Astrocyte of the cerebellum (primary cell): Measurements from ENCODE around the gene BAZ2B.

Source experiments
- DNase-seq: peaks from one replicate; pipeline ENCODE4 v3.0.0-alpha.2; 2011; ENCODE audit warnings: low read depth
- H3K4me3 ChIP-seq: 2 replicates; pipeline ENCODE4 v1.5.1; 2011; ENCODE audit warnings: mild to moderate bottlenecking, low read depth, low read length, moderate library complexity
- in situ Hi-C: cut with HindIII; loops from 2 replicates; pipeline ENCODE4 v1.10.0; 2017; ENCODE audit warnings: low sequenced_read_pairs
- TF ChIP-seq, protein P1 (sequence below): IDR thresholded peaks from 2 replicates; pipeline ENCODE4 v1.5.1; 2012; ENCODE audit warnings: low read length, low read depth, moderate library complexity, mild to moderate bottlenecking; ENCODE audit errors: missing control alignments

BAZ2B gene

DNA sequence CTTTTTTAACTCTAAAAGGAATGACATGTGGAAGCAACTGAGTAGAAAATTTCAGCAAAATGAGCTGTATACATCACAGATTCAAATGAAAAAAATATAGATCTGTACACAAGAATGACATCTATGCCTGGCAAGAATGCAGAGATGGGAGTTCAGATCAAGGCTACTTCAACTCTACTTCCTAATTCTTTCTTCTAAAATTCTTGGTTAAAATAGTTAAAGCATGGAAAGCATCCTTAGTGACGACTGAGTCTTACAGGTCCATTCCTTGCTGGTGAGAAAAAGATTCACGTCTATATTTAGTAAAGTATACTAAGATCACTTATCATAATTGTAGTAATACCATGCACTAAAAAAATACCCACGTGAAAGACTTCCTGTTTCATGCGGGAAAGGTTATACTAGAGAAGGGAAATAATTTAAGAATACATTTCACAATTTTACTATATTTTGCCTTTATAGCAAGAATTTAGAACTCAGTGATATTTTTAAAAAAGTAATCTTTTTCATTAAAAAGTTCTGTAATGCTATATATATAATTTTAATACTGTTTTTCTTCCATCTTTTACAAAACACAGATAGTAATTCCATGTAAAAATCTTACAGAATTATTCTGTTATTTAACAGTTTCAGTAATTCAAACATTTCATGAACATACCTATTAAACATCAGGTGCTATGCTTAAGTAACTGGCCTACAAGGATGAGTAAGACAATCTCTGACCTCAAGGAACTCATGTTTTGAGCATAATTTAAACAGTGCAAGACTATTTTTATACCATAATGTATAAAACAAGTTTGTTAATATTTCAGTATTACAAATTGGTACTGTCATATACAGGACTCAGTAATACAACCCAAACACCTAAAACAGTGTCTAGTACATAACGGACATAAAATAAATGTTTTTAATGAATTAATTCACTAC lies 159.6 kb downstream of the BAZ2B start:
- TF ChIP-seq, protein P1, sequence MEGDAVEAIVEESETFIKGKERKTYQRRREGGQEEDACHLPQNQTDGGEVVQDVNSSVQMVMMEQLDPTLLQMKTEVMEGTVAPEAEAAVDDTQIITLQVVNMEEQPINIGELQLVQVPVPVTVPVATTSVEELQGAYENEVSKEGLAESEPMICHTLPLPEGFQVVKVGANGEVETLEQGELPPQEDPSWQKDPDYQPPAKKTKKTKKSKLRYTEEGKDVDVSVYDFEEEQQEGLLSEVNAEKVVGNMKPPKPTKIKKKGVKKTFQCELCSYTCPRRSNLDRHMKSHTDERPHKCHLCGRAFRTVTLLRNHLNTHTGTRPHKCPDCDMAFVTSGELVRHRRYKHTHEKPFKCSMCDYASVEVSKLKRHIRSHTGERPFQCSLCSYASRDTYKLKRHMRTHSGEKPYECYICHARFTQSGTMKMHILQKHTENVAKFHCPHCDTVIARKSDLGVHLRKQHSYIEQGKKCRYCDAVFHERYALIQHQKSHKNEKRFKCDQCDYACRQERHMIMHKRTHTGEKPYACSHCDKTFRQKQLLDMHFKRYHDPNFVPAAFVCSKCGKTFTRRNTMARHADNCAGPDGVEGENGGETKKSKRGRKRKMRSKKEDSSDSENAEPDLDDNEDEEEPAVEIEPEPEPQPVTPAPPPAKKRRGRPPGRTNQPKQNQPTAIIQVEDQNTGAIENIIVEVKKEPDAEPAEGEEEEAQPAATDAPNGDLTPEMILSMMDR: no peak
- DNase-seq: no peak
- in situ Hi-C loops: loop anchor here (5.0 kb wide), 1 partner anchor 36 kb away; no protein-coding TSS in a partner anchor
- no peak overlapping the region for H3K4me3 ChIP-seq

DNA sequence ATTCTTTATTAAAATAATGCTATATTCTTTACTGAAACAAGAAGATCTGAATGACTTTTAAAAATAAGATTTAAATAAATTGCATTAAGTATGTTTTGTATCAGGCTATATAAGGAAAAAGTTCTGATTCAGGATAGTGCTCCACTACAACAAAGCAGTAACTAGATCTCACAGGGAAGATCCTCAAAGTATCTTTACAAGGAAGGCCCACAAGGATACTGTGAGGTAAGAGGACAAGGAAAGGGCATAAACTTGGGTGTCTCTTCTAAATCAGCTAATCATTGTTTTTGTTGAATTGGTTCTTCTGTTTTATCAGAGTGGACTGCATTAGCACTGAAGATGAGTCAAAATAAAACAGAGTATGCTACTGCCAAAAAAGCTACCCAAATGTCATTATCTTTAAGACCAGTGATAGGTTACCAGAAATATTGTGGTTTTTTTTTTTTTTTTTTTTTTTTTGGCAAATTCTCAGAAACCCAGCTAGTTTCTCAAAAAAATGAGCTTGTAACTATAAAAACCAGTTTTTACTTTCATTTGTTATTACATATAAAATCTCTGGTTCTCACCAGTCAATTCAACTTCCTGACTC lies 160.9 kb downstream of the BAZ2B start:
- no peak for DNase-seq
- no peak overlapping the region for H3K4me3 ChIP-seq
- TF ChIP-seq, protein P1: no peak
- in situ Hi-C loops: loop anchor here (5.0 kb wide), 1 partner anchor 37 kb away; no protein-coding TSS in a partner anchor

- TF ChIP-seq, protein P1: no peak
- in situ Hi-C loops: no loop called here
- DNase-seq: no peak
- no peak overlapping the region for H3K4me3 ChIP-seq
These were observed 162.2 kb downstream of the BAZ2B start for GRCh38 chr2:159454185-159454584.

- DNase-seq: no peak
- no peak overlapping the region for H3K4me3 ChIP-seq
- in situ Hi-C loops: no loop called here
- TF ChIP-seq, protein P1: no peak
These were observed 166.2 kb downstream of the BAZ2B start for GRCh38 chr2:159450180-159450579.

DNA sequence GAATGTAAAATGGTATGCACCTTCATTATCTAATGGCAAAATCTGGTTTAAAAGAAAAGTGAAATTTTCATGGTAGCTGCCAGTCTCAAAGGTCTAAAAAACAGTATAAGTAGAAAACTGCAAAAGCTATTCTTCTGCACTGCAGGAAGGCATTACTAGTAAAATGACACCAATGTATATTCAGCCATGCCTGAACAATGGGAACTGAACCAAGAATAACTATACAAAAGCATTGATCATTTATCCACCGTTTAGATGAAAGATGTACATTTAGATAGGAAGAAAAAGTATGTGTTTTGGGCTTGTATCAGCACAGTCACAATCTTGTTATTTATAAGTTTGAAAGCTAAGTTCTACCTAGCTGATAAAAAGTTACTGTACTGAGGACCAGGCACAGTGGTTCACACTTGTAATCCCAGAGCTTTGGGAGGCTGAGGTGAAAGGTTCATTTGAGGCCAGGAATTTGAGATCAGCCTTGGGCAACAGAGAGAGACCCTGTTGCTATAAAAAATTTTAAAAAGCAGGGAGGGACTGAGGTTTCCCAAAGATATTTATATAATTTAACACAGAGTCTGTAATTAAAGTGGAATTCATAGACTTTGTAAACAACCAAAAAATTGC lies 166.7 kb downstream of the BAZ2B start:
- in situ Hi-C loops: no loop called here
- TF ChIP-seq, protein P1: no peak
- no peak for DNase-seq
- no peak overlapping the region for H3K4me3 ChIP-seq

DNA sequence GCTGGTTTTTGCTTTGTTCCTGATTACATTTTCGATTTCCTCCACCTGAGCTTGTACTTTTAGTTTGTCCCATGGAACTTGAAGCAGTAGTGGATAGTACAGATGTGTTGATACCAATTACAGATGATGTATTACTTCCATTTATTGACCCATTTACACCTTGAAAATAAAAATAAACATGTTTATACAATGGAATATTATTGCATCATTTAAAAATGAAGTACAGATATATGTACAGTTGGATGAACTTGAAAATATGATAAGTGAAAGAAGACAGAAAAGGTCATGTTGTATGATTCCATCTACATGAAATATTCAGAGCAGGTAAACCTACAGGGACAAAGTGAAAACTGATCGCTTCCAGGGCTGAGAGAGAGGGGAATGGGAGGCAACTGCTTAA lies 169.5 kb downstream of the BAZ2B start:
- no peak overlapping the region for H3K4me3 ChIP-seq
- TF ChIP-seq, protein P1: no peak
- in situ Hi-C loops: no loop called here
- DNase-seq: no peak
